ENCODE results near the gene KCNK3. TPM values are rescaled to one million over a fixed set of nuclear protein-coding genes. Genes with fewer than 3 reads are reported as not detected.

KCNK3 gene
- total RNA-seq, 1 experiment from 2014 or later, result 0.09 TPM

DNA sequence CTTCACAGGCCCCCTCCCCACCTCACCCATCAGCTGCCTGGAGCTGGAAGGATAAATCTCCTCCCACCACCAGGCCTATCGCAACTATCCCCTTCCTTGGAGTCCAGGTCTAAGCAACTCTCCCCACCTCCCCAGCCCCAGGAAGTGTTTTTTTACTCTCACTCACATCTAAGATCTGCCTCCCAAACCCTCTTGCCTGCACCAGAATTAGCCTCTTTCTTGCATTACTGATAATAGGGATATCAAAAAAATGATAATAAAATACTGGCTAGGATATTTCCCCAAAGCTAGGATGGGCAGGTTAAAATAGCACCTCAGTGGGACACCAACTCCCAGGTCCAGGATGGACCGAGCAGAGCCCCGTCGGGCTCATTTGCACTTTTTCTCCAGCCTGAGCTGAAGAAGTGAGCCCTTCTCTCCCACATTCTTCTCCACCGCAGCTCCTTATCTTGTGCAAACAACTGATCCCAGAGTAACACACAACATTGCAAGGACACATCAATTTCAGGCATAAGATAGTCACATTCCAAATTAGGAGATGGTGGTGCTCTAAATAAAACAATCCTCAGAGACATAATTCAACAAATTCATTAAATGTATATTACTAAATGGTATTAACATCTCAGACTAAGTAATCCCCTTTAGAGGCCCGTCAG, 33.7 kb upstream of the KCNK3 start:
- H3K14ac ChIP-seq (ENCODE audit: insufficient read depth, low read length), result no peak overlapping the region
- H4K20me1 ChIP-seq (ENCODE audit: control insufficient read depth, insufficient read depth, insufficient read length), result no peaks in the 10 kb centered on the region
- H2BK12ac ChIP-seq (ENCODE audit: insufficient read length, low read depth, low read length), result no peak overlapping the region
- Mint-ChIP-seq H3K4me3 (no peak overlapping the region), H3K36me3 (ENCODE audit: insufficient read depth in 1 of 3, low read depth in 3 of 3) (peaks cover 1 to 18% (median 5%) of the 10 kb centered on the region in 3 experiments; a peak in 5 of 7 replicates), H3K27ac (no peak overlapping the region), H3K27me3 (ENCODE audit: low read depth) (peaks cover 5% of the 10 kb centered on the region), H3K4me1 (peaks cover 16 to 19% of the 10 kb centered on the region in 2 experiments), H3K9me3 (peaks cover 20 to 27% of the 10 kb centered on the region in 2 experiments)
- no peak overlapping the region for H3K56ac ChIP-seq (ENCODE audit: insufficient read length, low read depth, low read length)
- H3K9ac ChIP-seq (ENCODE audit: extremely low read depth, insufficient read length, low read length), result no peak overlapping the region
- no peak overlapping the region for H4K5ac ChIP-seq (ENCODE audit: insufficient read length, low read depth, low read length)
- H3K18ac ChIP-seq (ENCODE audit: insufficient read length, low read depth, low read length), result no peak overlapping the region
- H3K79me1 ChIP-seq (ENCODE audit: insufficient read depth, low read depth, low read length, poor library complexity, severe bottlenecking), result no peaks in the 10 kb centered on the region
- no peak overlapping the region for H2BK5ac ChIP-seq (ENCODE audit: insufficient read length, low read length)
- H3K27me3 ChIP-seq (ENCODE audit: insufficient read depth, low read length), result no peaks in the 10 kb centered on the region
- no peak overlapping the region for H2BK120ac ChIP-seq (ENCODE audit: low read depth, low read length, poor library complexity, severe bottlenecking)
- H4K91ac ChIP-seq (ENCODE audit: insufficient read length, low read depth, low read length), result no peak overlapping the region
- no peak for DNase-seq
- H3K4me2 ChIP-seq (ENCODE audit: insufficient read depth, insufficient read length, low read length), result no peak overlapping the region
- peaks cover 3% of the 10 kb centered on the region; the same call in 1 of the 2 replicates for H3K4me1 ChIP-seq (ENCODE audit: insufficient read depth, low read length)
- TF ChIP-seq, protein P1, sequence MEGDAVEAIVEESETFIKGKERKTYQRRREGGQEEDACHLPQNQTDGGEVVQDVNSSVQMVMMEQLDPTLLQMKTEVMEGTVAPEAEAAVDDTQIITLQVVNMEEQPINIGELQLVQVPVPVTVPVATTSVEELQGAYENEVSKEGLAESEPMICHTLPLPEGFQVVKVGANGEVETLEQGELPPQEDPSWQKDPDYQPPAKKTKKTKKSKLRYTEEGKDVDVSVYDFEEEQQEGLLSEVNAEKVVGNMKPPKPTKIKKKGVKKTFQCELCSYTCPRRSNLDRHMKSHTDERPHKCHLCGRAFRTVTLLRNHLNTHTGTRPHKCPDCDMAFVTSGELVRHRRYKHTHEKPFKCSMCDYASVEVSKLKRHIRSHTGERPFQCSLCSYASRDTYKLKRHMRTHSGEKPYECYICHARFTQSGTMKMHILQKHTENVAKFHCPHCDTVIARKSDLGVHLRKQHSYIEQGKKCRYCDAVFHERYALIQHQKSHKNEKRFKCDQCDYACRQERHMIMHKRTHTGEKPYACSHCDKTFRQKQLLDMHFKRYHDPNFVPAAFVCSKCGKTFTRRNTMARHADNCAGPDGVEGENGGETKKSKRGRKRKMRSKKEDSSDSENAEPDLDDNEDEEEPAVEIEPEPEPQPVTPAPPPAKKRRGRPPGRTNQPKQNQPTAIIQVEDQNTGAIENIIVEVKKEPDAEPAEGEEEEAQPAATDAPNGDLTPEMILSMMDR (conservative IDR thresholded peaks at IDR 0.05), result no peak
- H3K4ac ChIP-seq (ENCODE audit: low read depth, low read length), result no peak overlapping the region
- no peak overlapping the region for H2AFZ ChIP-seq (ENCODE audit: low read length)
- no peak overlapping the region for H3T11ph ChIP-seq (ENCODE audit: low read length)
- no peak overlapping the region for H2BK15ac ChIP-seq (ENCODE audit: low read depth, low read length)
- no peak overlapping the region for H3K23ac ChIP-seq (ENCODE audit: insufficient read length, low read depth, low read length)
- no peak overlapping the region for H2AK5ac ChIP-seq (ENCODE audit: insufficient read length, low read length)
- WGBS (ENCODE audit: extremely low coverage, insufficient read length, low lambda C conversion rate), result no CpG with 5 or more reads among the region's 6 CpGs
- H3K27ac ChIP-seq (ENCODE audit: insufficient read length, low read depth, low read length), result no peak overlapping the region
- H3K79me2 ChIP-seq (ENCODE audit: insufficient read depth, low read length), result no peaks in the 10 kb centered on the region
- H3K9me3 ChIP-seq (ENCODE audit: control insufficient read depth, low read depth, low read length), result no peaks in the 10 kb centered on the region
- H3K23me2 ChIP-seq (ENCODE audit: insufficient read length, low read depth, low read length, poor library complexity, severe bottlenecking), result no peaks in the 10 kb centered on the region
- H4K8ac ChIP-seq (replicated peaks; ENCODE audit: insufficient read length, low read depth, low read length), result no peak overlapping the region
- no peak overlapping the region for H2BK20ac ChIP-seq (ENCODE audit: low read depth, low read length, poor library complexity, severe bottlenecking)

All from H9 (cell line).